Naive thymus-derived CD8-positive, alpha-beta T cell (primary cell): ENCODE measurements around the gene RGPD8. TPM values are rescaled to one million over a fixed set of nuclear protein-coding genes. Genes with fewer than 3 reads are reported as not detected.
"Not testable (repeated sequence)": the region's sequence is repeated elsewhere in the genome, so short reads cannot be mapped to it uniquely, and the experiment has no call there.

Experiments
- ATAC-seq, 2 donors: fragments of 150-1000 bp; cut with Tn5 transposase in 1 of 2; sonication (Bioruptor Pico), chemical (Tn5 transposase) in 1 of 2; 1 replicate in 1 of 2; 2 replicates in 1 of 2; pipeline ENCODE4 v1.10.0; 2021; ENCODE audit warnings: mild to moderate bottlenecking in 2 of 2, moderate library complexity in 2 of 2
- POLR2A ChIA-PET: fragments of 350-600 bp; sonication (Branson Sonifier 250); formaldehyde crosslinking; loops from one replicate; lab custom pipeline; 2021; ENCODE audit warnings: antibody characterized with exemption; lab: Charles Lee
- DNase-seq, 10 donors: peaks; one replicate each; pipeline versions ENCODE4 v3.0.0 to v3.0.0-alpha.2; 2020 to 2022
- H3K27ac Mint-ChIP-seq, 10 donors: one replicate each; pipeline ENCODE4 v1.8.0; 2020 to 2022; ENCODE audit warnings: mild to moderate bottlenecking in 10 of 10, mixed read lengths in 10 of 10, moderate library complexity in 4 of 10, inconsistent platforms in 1 of 10
- H3K27me3 Mint-ChIP-seq, 5 donors: one replicate each; pipeline ENCODE4 v1.8.0; 2021 to 2022; ENCODE audit warnings: mixed read lengths in 5 of 5
- H3K36me3 Mint-ChIP-seq, 3 donors: one replicate each; pipeline ENCODE4 v1.8.0; 2020 to 2022; ENCODE audit warnings: mixed read lengths in 3 of 3, mild to moderate bottlenecking in 2 of 3, inconsistent platforms in 1 of 3
- H3K4me1 Mint-ChIP-seq, 4 donors: one replicate each; pipeline ENCODE4 v1.8.0; 2021 to 2022; ENCODE audit warnings: mixed read lengths in 4 of 4
- H3K4me3 Mint-ChIP-seq, 10 donors: one replicate each; pipeline ENCODE4 v1.8.0; 2020 to 2022; ENCODE audit warnings: mild to moderate bottlenecking in 10 of 10, mixed read lengths in 10 of 10, moderate library complexity in 6 of 10, inconsistent platforms in 1 of 10
- H3K9me3 Mint-ChIP-seq, 9 donors: one replicate each; pipeline ENCODE4 v1.8.0; 2020 to 2022; ENCODE audit warnings: mixed read lengths in 9 of 9, mild to moderate bottlenecking in 3 of 9, inconsistent platforms in 1 of 9, moderate library complexity in 1 of 9
- polyA plus RNA-seq, 3 donors: library from polyadenylated mRNA; unstranded; fragments of 300-500 nt; fragmentation: Illumina TruSeq; gene quantifications; one replicate each; pipeline ENCODE4 v1.2.3, GENCODE V29; 2021
- total RNA-seq, 8 experiments: library from RNA in 2 of 8; stranded (reverse) in 2 of 8; gene quantifications; one replicate each; pipeline ENCODE4 v1.2.3 and lab custom pipeline; 2021 to 2026

RGPD8 gene
- total and polyA plus RNA-seq, 5 experiments from 2014 or later: 0.68 to 37.5 (median 3.6) TPM

DNA sequence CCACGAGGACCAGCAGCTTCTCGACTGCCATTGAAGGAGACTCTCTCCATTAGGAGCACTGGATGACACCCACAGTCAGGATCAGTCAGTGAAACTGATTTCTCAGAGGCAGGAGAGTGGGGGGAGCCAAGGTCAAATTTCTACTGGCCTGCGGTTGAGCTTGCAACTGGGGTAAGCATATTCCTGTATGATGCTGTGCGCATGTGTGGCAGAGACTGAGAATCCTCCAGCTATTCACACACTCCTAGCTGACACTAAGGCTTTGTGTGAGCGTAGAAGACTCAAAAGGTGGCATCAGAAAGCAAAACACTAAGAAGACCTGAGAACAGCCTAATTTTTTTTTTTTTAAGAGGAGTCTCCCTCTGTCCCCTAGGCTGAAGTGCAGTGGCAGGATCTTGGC, 28.7 kb upstream of the RGPD8 start:
- no peaks in the 10 kb centered on the region for H3K36me3 Mint-ChIP-seq
- DNase-seq (no peak), ATAC-seq (no peak)
- H3K27me3 Mint-ChIP-seq: peaks cover 6 to 19% (median 8%) of the 10 kb centered on the region in 5 donors
- H3K4me3 Mint-ChIP-seq: no peak overlapping the region
- no peaks in the 10 kb centered on the region for H3K4me1 Mint-ChIP-seq
- H3K27ac Mint-ChIP-seq: no peak overlapping the region
- H3K9me3 Mint-ChIP-seq: no peaks in the 10 kb centered on the region
- POLR2A ChIA-PET: interaction anchor here (0.8 kb wide), 1 partner anchor 162 kb away, joined by 3 read pairs; no protein-coding TSS in a partner anchor

DNA sequence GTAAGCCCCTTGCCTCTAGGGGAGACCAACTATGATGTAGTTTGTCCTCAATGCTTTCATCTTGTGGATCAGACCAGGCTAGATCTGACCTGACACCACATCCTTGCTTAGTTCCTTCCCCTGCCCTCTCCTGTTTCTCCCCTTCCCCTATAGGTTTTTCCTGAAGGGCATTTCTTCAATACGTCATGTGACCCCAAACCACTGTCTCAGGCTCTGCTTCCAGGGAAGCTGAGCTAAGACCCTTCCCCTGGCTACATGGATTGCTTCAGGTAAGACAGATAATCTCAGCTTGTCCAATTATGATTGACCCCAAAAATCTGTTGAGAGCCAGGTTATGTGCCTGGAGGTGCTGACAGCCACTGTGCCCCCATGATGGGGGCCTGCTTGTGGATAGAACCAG, 25.9 kb upstream of the RGPD8 start:
- peaks cover 0 to under 1% (median 0%) of the 10 kb centered on the region in 4 donors for H3K4me1 Mint-ChIP-seq
- H3K36me3 Mint-ChIP-seq: no peaks in the 10 kb centered on the region
- POLR2A ChIA-PET: no interaction called here
- H3K4me3 Mint-ChIP-seq: no peak overlapping the region
- no peak overlapping the region for H3K27ac Mint-ChIP-seq
- H3K27me3 Mint-ChIP-seq: peaks cover 6 to 21% (median 8%) of the 10 kb centered on the region in 5 donors
- no peaks in the 10 kb centered on the region for H3K9me3 Mint-ChIP-seq
- no peak for ATAC-seq
- no peak for DNase-seq

DNA sequence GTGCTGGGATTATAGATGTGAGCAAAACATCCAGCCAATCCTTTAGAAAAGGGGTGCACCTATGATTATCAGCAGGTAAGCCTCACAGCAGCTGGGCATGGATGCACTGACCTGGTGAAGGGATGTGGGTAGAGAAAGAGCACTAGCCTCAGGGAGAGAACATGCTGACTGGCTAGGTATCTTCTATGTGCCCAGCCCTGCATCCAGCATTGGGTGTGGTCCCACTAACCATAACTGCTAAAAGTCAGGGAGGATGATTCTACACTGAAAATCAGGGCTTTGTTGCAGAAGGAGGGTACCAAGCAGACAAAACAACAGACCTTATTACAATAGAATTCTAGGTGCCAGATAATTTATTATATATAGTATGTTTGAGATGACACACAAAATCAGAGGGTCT, 21.1 kb upstream of the RGPD8 start:
- no peak for DNase-seq
- H3K4me3 Mint-ChIP-seq: no peak overlapping the region
- no peak for ATAC-seq
- H3K27me3 Mint-ChIP-seq: peaks cover 0 to 8% (median 4%) of the 10 kb centered on the region in 5 donors
- peak overlapping the region in 1 of 10 donors; percentile 8 for H3K27ac Mint-ChIP-seq
- H3K9me3 Mint-ChIP-seq: peaks cover 0 to 10% (median 0%) of the 10 kb centered on the region in 9 donors
- POLR2A ChIA-PET: no interaction called here
- peaks cover 0 to 7% (median 2%) of the 10 kb centered on the region in 3 donors for H3K36me3 Mint-ChIP-seq
- H3K4me1 Mint-ChIP-seq: peaks cover 0 to 1% (median 0%) of the 10 kb centered on the region in 4 donors

DNA sequence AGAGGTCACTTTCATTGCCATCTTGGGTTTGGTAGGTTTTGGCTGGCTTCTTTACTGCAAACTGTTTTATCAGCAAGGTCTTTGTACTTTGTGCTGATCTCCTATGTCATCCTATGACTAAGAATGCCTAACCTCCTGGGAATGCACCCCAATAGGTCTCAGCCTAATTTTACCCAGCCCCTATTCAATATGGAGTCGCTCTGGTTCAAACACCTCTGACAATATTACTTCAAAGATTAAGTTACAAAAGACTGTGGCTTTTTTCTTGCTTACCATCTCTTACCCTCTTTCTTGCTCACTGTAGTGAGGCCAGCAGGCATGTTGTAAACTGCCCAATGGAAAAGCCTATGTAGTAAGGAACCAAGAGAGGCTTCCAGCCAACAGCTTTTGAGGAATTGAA, 17.9 kb upstream of the RGPD8 start:
- peaks cover 0 to 10% (median 0%) of the 10 kb centered on the region in 9 donors for H3K9me3 Mint-ChIP-seq
- peaks cover 0 to 1% (median 0%) of the 10 kb centered on the region in 4 donors for H3K4me1 Mint-ChIP-seq
- no peak overlapping the region for H3K27ac Mint-ChIP-seq
- peaks cover 0 to 4% (median 0%) of the 10 kb centered on the region in 5 donors for H3K27me3 Mint-ChIP-seq
- no peak for DNase-seq
- POLR2A ChIA-PET: no interaction called here
- ATAC-seq: no peak
- H3K4me3 Mint-ChIP-seq: no peak overlapping the region
- peaks cover 0 to 7% (median 2%) of the 10 kb centered on the region in 3 donors for H3K36me3 Mint-ChIP-seq

DNA sequence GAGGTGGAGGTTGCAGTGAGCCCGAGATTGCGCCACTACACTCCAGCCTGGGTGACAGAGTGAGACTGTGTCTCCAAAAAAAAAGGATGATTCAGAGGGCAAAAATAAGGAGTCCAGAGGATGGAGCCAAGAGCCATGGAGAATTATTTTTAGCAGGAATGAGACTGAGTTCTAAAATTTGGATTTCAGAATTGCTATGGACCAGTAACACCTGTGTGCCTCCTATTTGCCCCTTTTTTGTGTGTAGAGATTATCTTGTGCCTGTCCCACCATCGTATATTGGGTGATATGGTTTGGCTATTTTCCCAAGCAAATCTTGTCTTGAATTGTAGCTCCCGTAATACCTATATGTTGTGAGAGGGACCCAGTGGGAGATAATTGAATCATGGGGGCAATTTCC, 16.4 kb upstream of the RGPD8 start:
- DNase-seq: no peak
- Mint-ChIP-seq H3K27me3 (no peaks in the 10 kb centered on the region), H3K9me3 (peaks cover 0 to 10% (median 0%) of the 10 kb centered on the region in 9 donors), H3K36me3 (peaks cover 0 to 7% (median 2%) of the 10 kb centered on the region in 3 donors), H3K4me1 (peaks cover 0 to 1% (median 0%) of the 10 kb centered on the region in 4 donors), H3K4me3 (no peak overlapping the region), H3K27ac (no peak overlapping the region)
- POLR2A ChIA-PET: no interaction called here
- ATAC-seq: no peak

DNA sequence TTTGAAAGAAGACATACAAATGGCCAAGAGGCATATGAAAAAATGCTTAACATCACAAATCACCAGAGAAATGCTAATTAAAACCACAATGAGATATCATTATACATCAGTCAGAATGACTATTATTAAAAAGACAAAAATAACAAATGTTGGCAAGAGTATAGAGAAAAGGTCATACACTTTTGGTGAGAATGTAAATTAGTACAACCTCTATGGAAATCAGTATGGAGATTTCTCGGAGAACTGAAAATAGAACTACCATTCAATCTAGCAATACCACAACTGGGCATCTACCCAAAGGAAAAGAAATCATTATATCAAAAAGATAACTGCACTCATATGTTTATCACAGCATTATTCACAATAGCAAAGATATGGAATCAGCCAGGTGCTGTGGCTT, 10.8 kb upstream of the RGPD8 start:
- H3K27me3 Mint-ChIP-seq: peaks cover 0 to 14% (median 0%) of the 10 kb centered on the region in 5 donors
- H3K4me3 Mint-ChIP-seq, H3K9me3 Mint-ChIP-seq, POLR2A ChIA-PET, H3K4me1 Mint-ChIP-seq, H3K27ac Mint-ChIP-seq, DNase-seq, ATAC-seq, H3K36me3 Mint-ChIP-seq: not testable (repeated sequence)

DNA sequence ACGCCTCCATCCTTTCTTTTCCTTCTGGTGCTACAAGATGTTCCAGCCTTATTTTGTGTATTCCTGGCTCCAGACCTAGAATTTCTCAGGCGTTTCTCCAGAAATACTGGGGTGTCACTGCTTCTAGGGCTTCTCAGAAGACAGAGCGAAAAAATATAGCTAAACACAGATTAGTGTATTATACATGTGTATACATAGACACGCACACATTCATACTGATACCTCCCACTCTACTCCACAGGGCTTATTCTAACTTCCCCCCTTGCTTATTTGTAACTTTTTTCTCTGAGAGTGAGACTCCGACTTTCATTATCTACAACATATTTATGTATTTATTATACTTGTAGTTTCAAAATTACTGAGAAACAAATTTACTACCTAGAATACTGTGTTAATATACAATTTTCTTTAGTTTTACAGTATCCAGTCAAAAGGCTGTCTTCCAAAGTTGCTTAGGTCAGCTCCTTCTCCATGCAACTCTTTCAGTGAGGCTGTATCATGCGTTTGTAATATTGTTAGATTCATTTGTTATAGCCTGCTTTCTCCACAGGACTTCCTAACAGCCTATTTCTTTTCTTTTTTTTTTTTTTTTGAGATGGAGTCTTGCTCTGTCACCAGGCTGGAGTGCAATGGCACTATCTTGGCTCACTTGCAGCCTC, 5.3 kb upstream of the RGPD8 start:
- POLR2A ChIA-PET, H3K4me3 Mint-ChIP-seq: not testable (repeated sequence)

DNA sequence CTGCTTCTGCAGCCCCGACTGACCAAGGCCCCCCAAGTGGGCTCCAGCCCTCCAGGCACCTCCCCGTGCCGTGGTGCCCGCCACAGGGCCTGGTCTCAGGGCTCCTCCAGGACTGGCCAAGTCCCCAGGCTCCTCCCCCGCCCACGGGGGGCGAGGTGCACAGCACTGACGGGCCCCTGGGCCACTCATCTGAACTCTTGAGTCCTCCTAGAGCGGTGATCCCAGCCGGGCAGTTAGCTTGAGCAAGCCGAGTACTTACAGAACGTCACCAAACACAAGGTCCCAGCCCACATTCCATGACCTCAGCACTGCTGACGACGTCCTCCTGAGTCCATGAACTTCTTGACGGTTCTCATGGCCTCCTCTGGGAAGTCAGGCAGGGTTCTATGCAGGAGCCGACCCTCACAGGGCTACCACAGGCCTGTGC, 4.0 kb upstream of the RGPD8 start:
- DNase-seq, POLR2A ChIA-PET, H3K9me3 Mint-ChIP-seq, H3K4me1 Mint-ChIP-seq, H3K36me3 Mint-ChIP-seq, ATAC-seq, H3K4me3 Mint-ChIP-seq: not testable (repeated sequence)
- peaks cover 4 to 16% (median 6%) of the 10 kb centered on the region in 5 donors for H3K27me3 Mint-ChIP-seq
- peak overlapping the region in 1 of 10 donors; percentile 34 for H3K27ac Mint-ChIP-seq

More for the DNA sequence above, 5.3 kb upstream of the RGPD8 start:
- H3K9me3 Mint-ChIP-seq, H3K36me3 Mint-ChIP-seq, H3K27ac Mint-ChIP-seq, DNase-seq, ATAC-seq, H3K4me1 Mint-ChIP-seq: not testable (repeated sequence)
- peaks cover 4 to 17% (median 6%) of the 10 kb centered on the region in 5 donors for H3K27me3 Mint-ChIP-seq

DNA sequence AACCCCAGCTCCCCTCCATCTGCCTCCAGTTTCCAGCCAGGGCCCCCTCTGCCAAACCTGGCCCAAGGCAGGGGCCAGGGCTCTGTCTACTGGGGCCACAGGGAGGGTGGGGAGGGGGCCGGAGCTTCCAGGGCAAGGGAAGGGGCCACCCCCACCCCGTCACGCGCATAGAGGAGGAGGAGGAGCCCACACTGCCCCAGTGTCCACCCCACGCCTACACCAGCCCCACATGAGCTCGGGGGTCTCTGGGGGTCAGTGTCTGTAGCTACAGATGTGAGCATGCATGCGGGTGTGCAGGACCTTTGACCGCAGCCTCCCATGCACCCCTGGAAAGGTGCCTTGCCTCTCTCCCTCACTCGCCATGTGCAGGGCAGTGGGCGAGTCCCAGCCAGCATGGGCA, 3.5 kb upstream of the RGPD8 start:
- H3K36me3 Mint-ChIP-seq, H3K4me3 Mint-ChIP-seq, ATAC-seq: not testable (repeated sequence)

DNA sequence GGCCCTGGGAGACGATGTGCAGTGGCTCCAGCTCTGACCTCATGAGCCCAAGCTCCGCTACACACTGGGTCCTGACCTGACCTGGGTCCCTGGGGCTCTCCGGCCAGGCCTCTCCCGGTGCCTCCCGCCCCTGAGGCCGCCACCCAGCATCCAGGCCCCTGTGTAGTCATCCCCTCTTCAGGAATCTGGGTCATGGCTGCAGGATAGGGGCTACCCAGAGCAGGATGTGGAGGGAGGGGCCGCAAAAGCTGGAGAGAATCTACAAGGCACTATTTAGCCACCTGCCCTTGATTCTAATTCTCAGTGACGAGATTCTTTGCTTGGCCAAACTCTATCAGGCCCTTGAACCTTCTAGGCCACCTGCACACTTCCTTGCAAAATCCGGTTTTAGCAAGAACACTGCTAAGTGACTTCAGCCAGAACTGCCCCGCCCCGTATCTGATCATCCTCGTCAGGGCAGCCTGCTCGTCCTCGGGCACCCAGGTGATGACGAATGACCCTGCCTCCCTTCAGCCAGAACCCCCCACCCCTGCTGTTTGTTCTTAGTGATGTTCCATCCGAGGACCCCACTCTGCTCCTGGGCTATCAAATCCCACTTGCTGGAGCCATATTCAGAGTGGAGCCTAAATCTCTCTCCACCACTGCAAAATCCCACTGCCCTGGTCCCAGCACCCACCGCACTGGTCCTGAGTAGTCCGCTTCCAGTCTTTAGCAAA, 2.4 kb upstream of the RGPD8 start:
- H3K9me3 Mint-ChIP-seq, ATAC-seq, DNase-seq, H3K36me3 Mint-ChIP-seq, H3K4me3 Mint-ChIP-seq, H3K27ac Mint-ChIP-seq, POLR2A ChIA-PET: not testable (repeated sequence)
- Mint-ChIP-seq H3K4me1 (peaks cover 4 to 19% (median 14%) of the 10 kb centered on the region in 4 donors), H3K27me3 (peaks cover 4 to 14% (median 6%) of the 10 kb centered on the region in 5 donors)

More for the DNA sequence above, 3.5 kb upstream of the RGPD8 start:
- DNase-seq, H3K4me1 Mint-ChIP-seq, H3K27ac Mint-ChIP-seq, H3K9me3 Mint-ChIP-seq, POLR2A ChIA-PET: not testable (repeated sequence)
- peaks cover 4 to 14% (median 6%) of the 10 kb centered on the region in 5 donors for H3K27me3 Mint-ChIP-seq

DNA sequence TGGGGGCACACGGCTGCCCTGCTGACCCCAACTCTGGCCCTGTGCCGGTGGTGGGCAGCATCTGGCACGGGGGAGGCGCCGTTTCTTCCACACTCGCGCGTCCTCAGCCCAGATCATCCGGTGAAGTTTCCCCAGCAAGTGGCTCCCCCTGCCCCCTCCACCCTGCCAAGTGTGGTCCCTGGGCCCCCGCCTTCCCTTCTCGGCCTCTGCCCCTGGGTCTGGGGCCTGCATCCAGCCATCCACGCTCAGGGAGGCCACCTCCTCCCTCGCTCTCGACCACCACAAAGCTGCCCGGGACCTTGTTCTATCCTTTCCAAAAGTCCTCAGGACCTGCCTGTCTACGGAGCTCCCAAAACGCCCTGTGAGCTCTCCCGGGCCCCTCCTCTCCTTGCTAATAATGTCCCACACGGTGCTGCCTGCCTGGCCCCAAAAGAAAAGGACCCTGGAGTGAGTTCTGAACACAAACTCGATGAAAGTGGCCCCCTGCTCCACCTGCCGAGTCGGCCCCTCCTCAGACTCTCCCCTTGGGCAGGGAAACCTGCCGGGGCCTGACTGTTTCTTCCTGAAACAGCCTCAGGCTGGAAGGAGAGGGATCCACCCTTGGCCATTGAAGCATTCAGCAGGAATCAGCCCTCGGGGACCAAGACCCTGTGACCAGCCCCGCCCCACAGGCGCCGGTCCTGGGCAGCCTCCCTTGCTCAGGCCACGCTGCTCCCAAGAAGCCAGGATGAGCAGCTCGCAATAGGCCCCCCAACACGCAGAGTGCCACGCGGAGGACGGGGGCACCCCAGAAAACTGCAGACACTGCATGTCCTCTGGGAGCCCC, 1.7 kb upstream of the RGPD8 start:
- H3K36me3 Mint-ChIP-seq, H3K9me3 Mint-ChIP-seq, DNase-seq, ATAC-seq, POLR2A ChIA-PET: not testable (repeated sequence)
- Mint-ChIP-seq H3K4me1 (peaks cover 5 to 22% (median 16%) of the 10 kb centered on the region in 4 donors), H3K4me3 (peak overlapping the region in 1 of 10 donors; percentile 51), H3K27me3 (peaks cover 4 to 11% (median 6%) of the 10 kb centered on the region in 5 donors), H3K27ac (peak overlapping the region in 2 of 10 donors; percentile 27 to 35)

DNA sequence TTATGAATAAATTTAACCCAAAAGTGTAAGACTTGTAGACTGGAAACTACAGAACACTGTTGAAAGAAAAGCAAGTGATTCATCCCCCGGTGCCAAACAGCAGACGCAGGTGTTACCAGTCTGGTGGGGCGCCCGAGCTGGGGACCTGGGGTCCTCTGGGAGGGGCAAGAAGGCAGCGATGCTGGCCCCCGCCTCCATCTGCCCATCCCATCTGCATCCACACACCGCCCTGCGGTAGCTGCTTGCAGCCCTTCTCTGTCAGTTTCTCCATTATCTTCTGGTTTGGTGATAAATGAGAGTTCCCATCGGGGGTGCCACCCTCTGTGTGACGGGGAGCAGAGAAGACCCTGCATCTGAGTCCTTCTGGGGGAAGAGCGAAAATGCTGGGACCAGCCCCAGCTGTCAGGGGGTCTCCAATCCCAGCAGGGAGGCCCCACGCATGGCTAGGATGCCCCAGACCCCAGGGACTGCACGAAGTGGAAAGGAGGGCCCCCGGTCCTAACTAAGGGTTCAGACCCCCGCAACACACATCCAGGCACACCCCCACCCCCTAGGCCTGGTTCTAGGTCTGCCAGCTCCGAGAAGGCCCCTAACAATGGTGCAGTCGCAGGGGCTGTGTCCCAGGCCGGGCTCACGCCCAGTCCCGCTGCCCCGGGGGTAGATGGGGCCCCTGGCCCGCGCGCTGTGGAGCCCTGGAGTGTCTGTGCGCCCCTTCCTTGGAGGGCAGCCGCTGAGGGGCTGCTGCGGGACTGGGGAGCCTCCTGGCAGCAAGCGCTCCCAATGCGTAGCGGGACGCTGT, 686 bp upstream of the RGPD8 start:
- no peak for DNase-seq
- H3K27me3 Mint-ChIP-seq: peaks cover 4 to 11% (median 6%) of the 10 kb centered on the region in 5 donors
- H3K9me3 Mint-ChIP-seq: no peaks in the 10 kb centered on the region
- peak overlapping the region in 1 of 10 donors; percentile 74 for H3K4me3 Mint-ChIP-seq
- peaks cover 8 to 26% (median 19%) of the 10 kb centered on the region in 4 donors for H3K4me1 Mint-ChIP-seq
- H3K27ac Mint-ChIP-seq: peak overlapping the region in 1 of 10 donors; percentile 73
- POLR2A ChIA-PET: interaction anchor here (0.5 kb wide), 1 partner anchor 159 kb away, joined by 4 read pairs; no protein-coding TSS in a partner anchor
- H3K36me3 Mint-ChIP-seq: no peaks in the 10 kb centered on the region
- no peak for ATAC-seq
